GM12874 (cell line): ENCODE measurements around the gene ANKRD53.

Source experiments
- CTCF ChIP-seq: IDR thresholded peaks from 2 replicates; pipeline ENCODE4 v1.5.1; 2011; ENCODE audit warnings: low read depth, mild to moderate bottlenecking, control low read depth, low read length, moderate library complexity; ENCODE audit not compliant: insufficient read depth

ANKRD53 gene

GRCh38 chr2:70959271-70959761, 19.1 kb upstream of the ANKRD53 start:
- no peak for TF ChIP-seq CTCF

GRCh38 chr2:70959851-70960832, 18.3 kb upstream of the ANKRD53 start:
- TF ChIP-seq CTCF: peak; percentile 45

GRCh38 chr2:70960833-70961647, 17.4 kb upstream of the ANKRD53 start:
- no peak for TF ChIP-seq CTCF

GRCh38 chr2:70961648-70961994, 16.8 kb upstream of the ANKRD53 start:
- TF ChIP-seq CTCF: no peak

- no peak for TF ChIP-seq CTCF
Observed at GRCh38 chr2:70962211-70962884, 16.1 kb upstream of the ANKRD53 start.

- TF ChIP-seq CTCF: no peak
Observed at GRCh38 chr2:70962885-70963878, 15.2 kb upstream of the ANKRD53 start.
